ENCODE measurements around the gene CCT6B. TPM values are rescaled to one million over a fixed set of nuclear protein-coding genes. Genes with fewer than 3 reads are reported as not detected.
A peak's percentile ranks its signal among the peaks of the same experiment; 100 is the strongest.

CCT6B gene
- total RNA-seq, 4 donors from 2014 or later: 0.94 to 5.0 (median 0.95) TPM; not detected in 1

DNA sequence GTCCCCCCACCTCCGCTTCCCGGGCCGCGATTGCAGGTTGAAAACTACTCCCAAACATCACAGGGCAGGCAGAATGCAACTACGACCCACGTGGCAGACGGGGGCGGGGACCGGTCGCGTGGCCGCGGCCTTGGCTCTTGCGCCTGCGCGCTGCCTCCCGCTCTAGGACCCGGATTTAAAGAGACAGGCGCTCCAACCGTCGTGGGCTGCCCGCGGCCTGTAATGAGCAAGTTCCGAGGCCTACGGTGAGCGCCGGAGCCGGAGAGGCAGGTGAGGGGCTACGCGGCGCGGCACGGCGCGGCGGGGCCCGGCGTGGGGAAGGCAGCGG lies 19.1 kb upstream of the CCT6B start, which contains the start of gene LIG3:
Gene LIG3 (plus strand): TSS at position 160 of the 328 bp plus-strand sequence. CDS start 2,494 bp downstream, outside the sequence.
- H3K4me3 ChIP-seq: peak within 1 kb of the TSS; percentile 79 to 99 (median 94)
- H3K27ac ChIP-seq: peak within 1 kb of the TSS; percentile 98 to 100 (median 99)
- H3K27me3 ChIP-seq: no peaks in the 10 kb centered on the region
- DNase-seq: peak; percentile 92 to 97 (median 97)
- no peaks in the 10 kb centered on the region for H3K36me3 ChIP-seq
- H3K9me3 ChIP-seq: no peaks in the 10 kb centered on the region
- H3K4me1 ChIP-seq: peaks cover 0 to 19% (median 2%) of the 10 kb centered on the region in 4 donors
- TF ChIP-seq, protein P1, sequence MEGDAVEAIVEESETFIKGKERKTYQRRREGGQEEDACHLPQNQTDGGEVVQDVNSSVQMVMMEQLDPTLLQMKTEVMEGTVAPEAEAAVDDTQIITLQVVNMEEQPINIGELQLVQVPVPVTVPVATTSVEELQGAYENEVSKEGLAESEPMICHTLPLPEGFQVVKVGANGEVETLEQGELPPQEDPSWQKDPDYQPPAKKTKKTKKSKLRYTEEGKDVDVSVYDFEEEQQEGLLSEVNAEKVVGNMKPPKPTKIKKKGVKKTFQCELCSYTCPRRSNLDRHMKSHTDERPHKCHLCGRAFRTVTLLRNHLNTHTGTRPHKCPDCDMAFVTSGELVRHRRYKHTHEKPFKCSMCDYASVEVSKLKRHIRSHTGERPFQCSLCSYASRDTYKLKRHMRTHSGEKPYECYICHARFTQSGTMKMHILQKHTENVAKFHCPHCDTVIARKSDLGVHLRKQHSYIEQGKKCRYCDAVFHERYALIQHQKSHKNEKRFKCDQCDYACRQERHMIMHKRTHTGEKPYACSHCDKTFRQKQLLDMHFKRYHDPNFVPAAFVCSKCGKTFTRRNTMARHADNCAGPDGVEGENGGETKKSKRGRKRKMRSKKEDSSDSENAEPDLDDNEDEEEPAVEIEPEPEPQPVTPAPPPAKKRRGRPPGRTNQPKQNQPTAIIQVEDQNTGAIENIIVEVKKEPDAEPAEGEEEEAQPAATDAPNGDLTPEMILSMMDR (IDR thresholded peaks at IDR 0.05): no peak
- no peak for TF ChIP-seq POLR2A (IDR thresholded peaks at IDR 0.05)

DNA sequence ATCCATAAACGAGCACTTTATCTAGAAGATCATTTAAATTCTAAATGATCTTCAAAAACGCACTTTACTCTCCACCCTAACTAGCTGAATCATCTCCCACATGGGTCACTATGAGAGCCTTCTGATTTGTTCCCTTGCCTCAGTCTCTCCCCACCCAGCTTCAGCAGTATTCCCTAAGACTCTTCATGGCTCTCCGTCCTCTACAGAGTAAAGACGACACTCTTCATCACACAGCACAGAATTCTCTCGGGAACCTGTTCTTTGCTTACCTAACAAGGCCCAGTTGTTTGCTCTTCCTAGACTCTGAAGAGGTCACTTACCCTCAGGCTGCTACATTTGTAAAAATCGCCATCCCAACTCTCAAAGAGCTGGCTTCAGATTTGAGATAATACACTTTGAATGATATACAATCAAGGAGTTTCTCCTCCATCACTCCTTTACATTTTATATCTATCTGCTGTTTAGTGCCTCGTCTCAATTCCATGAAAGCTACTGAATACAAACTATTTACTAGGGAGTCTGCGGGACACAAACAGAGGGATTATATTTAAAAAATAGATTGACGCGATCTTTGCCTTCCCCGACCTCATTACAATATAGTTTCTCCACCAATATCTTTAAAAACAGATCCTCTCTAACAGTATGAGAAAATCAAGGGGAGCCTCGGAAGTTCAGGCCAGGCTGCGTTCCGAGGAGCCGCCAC lies 18.5 kb upstream of the CCT6B start:
- no peak for DNase-seq
- peak overlapping the region; percentile 98 to 100 (median 99) for H3K27ac ChIP-seq
- no peaks in the 10 kb centered on the region for H3K9me3 ChIP-seq
- H3K36me3 ChIP-seq: no peaks in the 10 kb centered on the region
- peaks cover 0 to 19% (median 2%) of the 10 kb centered on the region in 4 donors for H3K4me1 ChIP-seq
- H3K27me3 ChIP-seq: no peaks in the 10 kb centered on the region
- TF ChIP-seq, protein P1 (IDR thresholded peaks at IDR 0.05): no peak
- peak in 1 of 2 donors; percentile 37 for TF ChIP-seq POLR2A (IDR thresholded peaks at IDR 0.05)
- peak overlapping the region; percentile 79 to 99 (median 94) for H3K4me3 ChIP-seq

DNA sequence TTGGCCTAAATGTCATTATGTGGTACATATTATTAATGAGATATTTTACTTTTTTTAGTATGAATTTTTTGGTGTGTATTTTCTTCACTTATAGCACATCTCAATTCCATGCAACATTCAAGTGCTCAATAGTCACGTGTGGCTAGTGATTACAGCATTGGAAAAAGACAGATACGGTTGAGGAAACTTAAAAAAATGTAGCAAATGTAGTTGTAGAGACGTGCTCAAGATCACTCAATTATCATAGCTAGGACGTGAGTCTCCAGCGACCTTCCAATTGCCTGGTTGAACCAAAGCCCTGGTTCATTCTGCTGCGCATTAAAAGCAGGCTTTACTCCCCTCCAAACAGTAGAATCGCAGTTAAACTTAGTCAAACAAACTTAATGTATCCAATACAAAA lies 17.9 kb upstream of the CCT6B start:
- Histone ChIP-seq H3K9me3 (no peaks in the 10 kb centered on the region), H3K27ac (no peak overlapping the region), H3K4me3 (no peak overlapping the region), H3K4me1 (peaks cover 0 to 19% (median 2%) of the 10 kb centered on the region in 4 donors), H3K27me3 (no peaks in the 10 kb centered on the region), H3K36me3 (no peaks in the 10 kb centered on the region)
- TF ChIP-seq POLR2A (IDR thresholded peaks at IDR 0.05): no peak
- TF ChIP-seq, protein P1 (IDR thresholded peaks at IDR 0.05): no peak
- no peak for DNase-seq

DNA sequence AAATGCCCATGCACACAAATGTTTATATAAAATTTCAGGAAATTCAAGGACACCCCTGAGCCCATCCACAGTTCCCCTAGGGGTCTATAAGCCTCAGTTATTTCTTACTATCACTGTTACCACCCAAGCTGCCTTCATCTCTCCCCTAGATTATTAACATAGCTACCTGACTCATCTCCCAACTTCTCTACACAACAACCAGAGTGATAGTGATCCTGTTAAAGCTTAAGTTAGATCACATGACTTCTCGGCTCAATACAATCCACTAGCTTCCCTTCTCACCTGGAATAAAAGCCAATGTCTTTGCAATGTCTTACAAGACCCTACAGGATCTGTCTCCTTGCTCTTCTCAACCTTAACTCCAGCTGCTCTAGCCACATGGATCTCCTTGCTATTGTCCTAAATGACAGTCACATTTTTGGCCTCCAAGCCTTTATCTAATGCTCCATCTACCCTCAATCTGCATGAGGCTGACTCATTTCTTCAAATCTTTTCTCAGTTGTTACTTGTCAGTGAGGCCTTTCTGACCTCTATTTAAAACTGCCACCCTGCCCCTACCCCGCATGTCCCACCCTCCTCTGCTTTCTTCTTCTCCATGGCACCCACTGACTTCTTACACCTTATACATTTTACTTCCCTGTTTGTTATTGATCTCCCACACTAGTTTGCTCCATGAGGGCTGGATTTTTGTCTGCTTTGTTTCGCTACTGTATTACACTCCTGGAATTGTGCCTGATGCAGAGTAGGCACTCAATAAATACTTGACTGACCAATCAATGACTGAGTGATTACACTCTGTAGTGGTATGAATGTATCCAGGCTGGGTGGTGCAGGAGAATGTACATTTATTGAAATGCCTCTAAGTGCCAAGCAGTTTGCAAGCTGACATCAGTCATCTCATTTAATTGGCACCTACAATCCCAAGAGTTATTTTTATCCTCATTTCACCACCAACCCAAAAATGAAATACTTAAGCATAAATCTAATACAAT lies 13.8 kb upstream of the CCT6B start:
- no peaks in the 10 kb centered on the region for H3K36me3 ChIP-seq
- no peak for DNase-seq
- H3K27me3 ChIP-seq: no peaks in the 10 kb centered on the region
- H3K4me1 ChIP-seq: peaks cover 0 to 5% (median 0%) of the 10 kb centered on the region in 4 donors
- H3K4me3 ChIP-seq: no peak overlapping the region
- H3K27ac ChIP-seq: no peak overlapping the region
- TF ChIP-seq, protein P1 (IDR thresholded peaks at IDR 0.05): no peak
- TF ChIP-seq POLR2A (IDR thresholded peaks at IDR 0.05): no peak
- H3K9me3 ChIP-seq: no peaks in the 10 kb centered on the region

DNA sequence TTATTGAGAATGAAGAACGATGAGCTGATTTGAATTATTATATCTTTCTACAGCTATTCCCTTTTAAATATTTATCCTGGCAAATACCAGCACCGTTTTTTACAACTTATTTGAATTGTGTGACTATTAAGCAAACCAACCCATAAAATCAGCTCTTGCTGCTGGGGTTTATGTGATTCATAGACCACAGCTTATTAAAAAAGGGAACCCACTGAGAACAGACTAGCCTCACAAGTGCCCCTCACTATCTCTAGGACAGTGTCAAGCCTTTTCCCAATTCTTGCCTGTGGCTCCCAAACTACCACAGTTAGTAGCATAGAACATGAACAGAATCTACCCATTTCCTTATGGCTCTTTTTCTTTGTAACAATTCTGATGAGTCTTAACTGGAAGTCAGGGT lies 12.9 kb upstream of the CCT6B start:
- Histone ChIP-seq H3K36me3 (no peaks in the 10 kb centered on the region), H3K27me3 (no peaks in the 10 kb centered on the region), H3K4me3 (no peak overlapping the region), H3K27ac (no peak overlapping the region), H3K9me3 (no peaks in the 10 kb centered on the region), H3K4me1 (no peaks in the 10 kb centered on the region)
- DNase-seq: no peak
- TF ChIP-seq, protein P1 (IDR thresholded peaks at IDR 0.05): no peak
- TF ChIP-seq POLR2A (IDR thresholded peaks at IDR 0.05): no peak
